T47D (cell line): ENCODE data around the gene RNF223.
A peak's percentile ranks its signal among the peaks of the same experiment; 100 is the strongest.
"Not testable (repeated sequence)": the region's sequence is repeated elsewhere in the genome, so short reads cannot be mapped to it uniquely, and the experiment has no call there.

Source experiments
- DNase-seq, 2 experiments: peaks; one replicate each; pipeline versions ENCODE4 v3.0.0 to v3.0.0-alpha.2; 2011 to 2012; ENCODE audit warnings: low read depth in 1 of 2, low spot score in 1 of 2
- JUND ChIP-seq: IDR thresholded peaks from 2 replicates; pipeline ENCODE4 v1.6.1; 2012; ENCODE audit warnings: low read depth
- in situ Hi-C: cut with HindIII; loops from 2 replicates; pipeline ENCODE4 v1.10.0; 2016; ENCODE audit warnings: low sequenced_read_pairs, low pct_unique_long_range_greater_than_20kb

Gene RNF223

GRCh38 chr1:1033009-1033587, 41.0 kb downstream of the RNF223 start:
- DNase-seq = no peak
- in situ Hi-C loops = no loop called here
- no peak for TF ChIP-seq JUND

DNA sequence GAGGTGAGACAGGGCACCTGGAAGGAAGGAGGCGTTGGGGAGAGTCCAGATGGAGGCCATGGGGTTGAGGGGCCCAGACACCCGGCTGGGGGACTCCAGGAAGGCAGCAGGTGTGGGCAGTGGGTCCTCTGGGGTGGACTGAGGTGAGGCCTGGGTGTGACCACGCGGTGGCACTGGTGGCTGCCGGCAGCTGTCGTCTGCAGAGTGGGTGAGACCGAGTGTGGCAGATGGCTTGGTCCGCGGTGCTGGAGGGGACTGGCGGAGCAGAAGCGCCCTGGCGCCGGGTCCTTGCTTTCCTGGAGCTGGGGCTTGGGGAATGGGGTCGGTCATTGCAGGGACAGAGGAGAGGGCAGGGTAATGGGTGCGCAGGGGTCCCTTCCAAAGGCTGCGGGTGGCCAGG, 41.7 kb downstream of the RNF223 start:
- DNase-seq = no peak
- in situ Hi-C loops = no loop called here
- TF ChIP-seq JUND = no peak

GRCh38 chr1:1031659-1032235, 42.4 kb downstream of the RNF223 start:
- DNase-seq = no peak
- in situ Hi-C loops = no loop called here
- TF ChIP-seq JUND = no peak

DNA sequence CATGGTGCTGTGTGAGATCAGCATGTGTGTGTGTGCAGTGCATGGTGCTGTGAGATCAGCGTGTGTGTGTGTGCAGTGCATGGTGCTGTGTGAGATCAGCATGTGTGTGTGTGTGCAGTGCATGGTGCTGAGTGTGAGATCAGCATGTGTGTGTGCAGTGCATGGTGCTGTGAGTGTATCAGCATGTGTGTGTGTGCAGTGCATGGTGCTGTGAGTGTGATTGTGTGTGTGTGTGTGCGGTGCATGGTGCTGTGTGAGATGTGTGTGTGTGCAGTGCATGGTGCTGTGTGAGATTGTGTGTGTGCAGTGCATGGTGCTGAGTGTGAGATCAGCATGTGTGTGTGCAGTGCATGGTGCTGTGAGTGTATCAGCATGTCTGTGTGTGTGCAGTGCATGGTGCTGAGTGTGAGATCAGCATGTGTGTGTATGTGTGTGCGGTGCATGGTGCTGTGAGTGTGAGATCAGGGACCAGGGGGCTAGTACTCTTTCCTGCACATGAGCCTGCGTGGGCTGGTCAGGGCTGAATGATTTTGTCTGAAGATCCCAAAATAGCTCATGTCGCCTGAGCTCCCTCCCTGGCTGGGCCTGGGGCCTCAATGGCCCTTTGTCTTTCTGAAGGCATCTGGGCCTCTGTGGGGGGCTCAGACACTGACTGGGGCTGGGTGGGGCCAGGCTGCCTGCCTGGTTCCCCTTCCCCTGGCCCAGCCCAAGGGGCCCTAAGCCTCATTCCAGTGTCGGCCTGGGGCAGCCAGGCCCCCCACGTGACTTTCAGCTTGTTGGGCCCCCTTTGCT, 43.0 kb downstream of the RNF223 start:
- in situ Hi-C loops = not testable (repeated sequence)

DNA sequence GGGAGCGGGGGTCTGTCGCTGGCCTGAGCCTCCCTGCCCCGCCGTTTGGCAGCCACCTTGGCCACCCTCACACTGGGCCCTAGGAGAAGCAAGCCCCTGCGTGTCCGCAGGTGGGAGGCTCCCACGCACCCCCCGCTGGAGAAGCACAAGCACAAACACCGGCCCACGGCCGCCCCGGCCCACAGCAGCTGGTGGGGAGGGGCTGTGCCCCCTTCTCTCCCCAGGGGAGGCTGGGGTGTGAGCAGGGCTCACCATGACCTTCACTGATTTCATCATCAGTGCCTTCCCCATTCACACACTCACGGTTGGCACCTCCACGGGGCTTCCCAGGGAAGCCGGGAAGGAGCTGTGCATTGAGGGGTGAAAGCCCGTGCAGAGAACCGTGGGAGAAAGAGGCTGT, 46.3 kb downstream of the RNF223 start:
- in situ Hi-C loops = no loop called here
- TF ChIP-seq JUND = no peak
- DNase-seq = no peak

More for the DNA sequence above, 43.0 kb downstream of the RNF223 start:
- not testable (repeated sequence) for DNase-seq

- no peak for TF ChIP-seq JUND
- no peak for DNase-seq
- in situ Hi-C loops = no loop called here
These were observed 47.3 kb downstream of the RNF223 start for GRCh38 chr1:1026599-1027413.

- in situ Hi-C loops = no loop called here
- no peak for TF ChIP-seq JUND
- no peak for DNase-seq
These were observed 48.4 kb downstream of the RNF223 start for GRCh38 chr1:1025730-1026129.

GRCh38 chr1:1024771-1025699, 49.1 kb downstream of the RNF223 start:
- peak; percentile 43 to 91 for DNase-seq
- in situ Hi-C loops = no loop called here
- no peak for TF ChIP-seq JUND

GRCh38 chr1:1024149-1024770, 49.8 kb downstream of the RNF223 start:
- in situ Hi-C loops = no loop called here
- no peak for TF ChIP-seq JUND
- no peak for DNase-seq

- DNase-seq = no peak
- in situ Hi-C loops = no loop called here
- no peak for TF ChIP-seq JUND
These were observed 50.4 kb downstream of the RNF223 start for GRCh38 chr1:1023700-1024099.

DNA sequence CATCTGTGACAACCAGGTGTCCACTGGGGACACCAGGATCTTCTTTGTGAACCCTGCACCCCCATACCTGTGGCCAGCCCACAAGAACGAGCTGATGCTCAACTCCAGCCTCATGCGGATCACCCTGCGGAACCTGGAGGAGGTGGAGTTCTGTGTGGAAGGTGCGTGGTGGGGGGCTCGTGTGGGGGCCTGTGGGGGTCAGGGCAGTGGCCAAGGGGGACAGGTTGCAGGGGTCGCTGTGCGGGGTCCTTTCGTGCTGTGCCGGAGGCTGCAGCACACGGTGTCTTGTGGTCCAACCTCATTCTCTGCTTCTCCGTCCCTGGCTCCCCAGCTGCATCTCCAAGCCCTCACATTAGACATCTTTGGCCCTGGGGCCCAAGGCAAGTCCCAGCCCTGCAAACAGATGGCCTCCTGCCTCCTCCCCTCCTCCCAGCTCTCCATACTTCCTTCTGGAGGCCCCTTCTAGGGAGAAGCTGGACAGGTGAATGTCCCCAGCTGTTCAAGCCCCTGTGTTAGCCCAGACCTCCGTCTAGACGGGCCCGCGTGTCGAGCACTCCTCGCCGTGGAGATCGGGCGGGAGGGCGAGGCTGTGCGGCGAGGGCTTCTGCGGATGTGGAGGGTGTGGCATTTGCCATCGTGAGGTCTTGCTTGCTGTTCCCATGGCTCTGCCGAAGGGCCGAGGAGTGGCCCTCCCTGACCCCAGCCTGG, 51.6 kb downstream of the RNF223 start:
- no peak for TF ChIP-seq JUND
- no peak for DNase-seq
- in situ Hi-C loops = no loop called here
